HepG2 (cell line): ENCODE data around the gene GCH1. TPM values are rescaled to one million over a fixed set of nuclear protein-coding genes. Genes with fewer than 3 reads are reported as not detected.
A peak's percentile ranks its signal among the peaks of the same experiment; 100 is the strongest.

ENCODE experiments used
- ATAC-seq: fragments of 200-7000 bp; cut with Tn5 transposase; 3 replicates; pipeline ENCODE4 v1.9.1; 2020; ENCODE audit warnings: mild to moderate bottlenecking, moderate library complexity
- BruUV-seq: library from RNA; stranded (reverse); fragments of 400-500 nt; replicated peaks from 2 replicates; lab custom pipeline; 2021; lab: Mats Ljungman, UMichigan
- CTCF ChIA-PET: fragments of 300-600 bp; formaldehyde crosslinking; extraction: SDS; loops from one replicate; lab custom pipeline; 2021; ENCODE audit warnings: low total read pairs, inconsistent platforms, low intra/inter-chr PET ratio; lab: Yijun Ruan, JAX
- POLR2A ChIA-PET: fragments of 350-600 bp; sonication (Branson Sonifier 250); formaldehyde crosslinking; loops from one replicate; lab custom pipeline; 2020; ENCODE audit warnings: antibody characterized with exemption, inconsistent platforms; lab: Yijun Ruan, JAX
- DNase-seq: peaks from one replicate; pipeline ENCODE4 v3.0.0-alpha.2; 2015; ENCODE audit warnings: low spot score
- FAIRE-seq: peaks from 3 replicates; lab custom pipeline; 2011; peaks lifted over from hg19 to GRCh38; lab: Jason Lieb, UNC
- H2AFZ ChIP-seq: one replicate; pipeline ENCODE4 v1.6.1; 2011; ENCODE audit warnings: low read length, inconsistent platforms
- H3K27ac ChIP-seq: fragments of 300-600 bp; 3 replicates; pipeline ENCODE4 v1.8.0; 2011; ENCODE audit warnings: mixed run types, mild to moderate bottlenecking, mixed read lengths, low read length, inconsistent platforms; ENCODE audit not compliant: insufficient read depth; ENCODE audit errors: extremely low read length
- H3K27me3 ChIP-seq, 2 experiments: fragments of 200-600 bp in 1 of 2; 2 replicates in 1 of 2; 3 replicates in 1 of 2; pipeline versions ENCODE4 v1.6.0 to v1.8.0; 2011; ENCODE audit warnings: low read length in 2 of 2, mild to moderate bottlenecking in 2 of 2, moderate library complexity in 2 of 2, inconsistent platforms in 1 of 2; ENCODE audit not compliant: insufficient read depth in 2 of 2, control insufficient read depth in 1 of 2
- H3K36me3 ChIP-seq, 2 experiments: fragments of 200-600 bp in 1 of 2; replicated peaks in 1 of 2; 2 replicates in 1 of 2; 3 replicates in 1 of 2; pipeline versions ENCODE4 v1.5.1 to v1.8.0; 2011; ENCODE audit warnings: low read length in 2 of 2, inconsistent platforms in 1 of 2; ENCODE audit not compliant: insufficient read depth in 2 of 2, control insufficient read depth in 1 of 2
- H3K4me1 ChIP-seq: 2 replicates; pipeline ENCODE4 v1.5.1; 2012; ENCODE audit warnings: low read length, inconsistent platforms; ENCODE audit not compliant: insufficient read depth
- H3K4me2 ChIP-seq: 2 replicates; pipeline ENCODE4 v1.6.0; 2011; ENCODE audit warnings: low read depth, low read length, inconsistent platforms
- H3K4me3 ChIP-seq, 3 experiments: fragments of 200-600 bp in 1 of 3; sonication (generic), shearing (Covaris generic) in 1 of 3; replicated peaks in 1 of 3; 2 replicates each; pipeline ENCODE4 v1.5.1; 2011 to 2016; ENCODE audit warnings: low read length in 3 of 3, inconsistent platforms in 2 of 3, low read depth in 2 of 3, mild to moderate bottlenecking in 2 of 3, control low read depth in 1 of 3, mixed read lengths in 1 of 3; ENCODE audit not compliant: insufficient read depth in 1 of 3
- H3K79me2 ChIP-seq: one replicate; pipeline ENCODE4 v1.6.1; 2011; ENCODE audit warnings: low read length, inconsistent platforms; ENCODE audit not compliant: insufficient read depth
- H3K9ac ChIP-seq: 2 replicates; pipeline ENCODE4 v1.6.0; 2011; ENCODE audit warnings: mild to moderate bottlenecking, low read depth, low read length, inconsistent platforms; ENCODE audit not compliant: insufficient read depth
- H3K9me3 ChIP-seq: 2 replicates; pipeline ENCODE4 v1.5.1; 2012; ENCODE audit warnings: mild to moderate bottlenecking, low read length
- H4K20me1 ChIP-seq: 2 replicates; pipeline ENCODE4 v1.6.0; 2011; ENCODE audit warnings: inconsistent platforms, mild to moderate bottlenecking, low read length, moderate library complexity; ENCODE audit not compliant: insufficient read depth
- ATAD3A ChIP-seq: sonication (generic); formaldehyde crosslinking; IDR thresholded peaks from 2 replicates; pipeline ENCODE4 v1.4.0; 2020; ENCODE audit warnings: missing genetic modification reagents
- CENPBD1 ChIP-seq: sonication (generic); formaldehyde crosslinking; IDR thresholded peaks from 2 replicates; pipeline ENCODE4 v1.8.0; 2022; ENCODE audit warnings: missing genetic modification reagents, low read depth, mild to moderate bottlenecking, borderline replicate concordance
- FOSL2 ChIP-seq: sonication (generic); formaldehyde crosslinking; IDR thresholded peaks from 2 replicates; pipeline ENCODE4 v1.4.0; 2020; ENCODE audit warnings: missing genetic modification reagents
- MAFF ChIP-seq: IDR thresholded peaks from 2 replicates; pipeline ENCODE4 v1.6.1; 2011; ENCODE audit warnings: low read depth, low read length, improper control_type of control experiment
- MAFK ChIP-seq, 2 experiments: IDR thresholded peaks in 1 of 2; conservative IDR thresholded peaks in 1 of 2; 2 replicates each; pipeline ENCODE4 v1.6.1; 2011; ENCODE audit warnings: improper control_type of control experiment in 2 of 2, low read length in 2 of 2
- POLR2G ChIP-seq: fragments of 200-400 bp; formaldehyde crosslinking; IDR thresholded peaks from 2 replicates; pipeline ENCODE4 v1.6.1; 2018; ENCODE audit warnings: mild to moderate bottlenecking, low read depth, low read length, moderate library complexity
- PREB ChIP-seq: sonication (generic); formaldehyde crosslinking; IDR thresholded peaks from 2 replicates; pipeline ENCODE4 v1.4.0; 2020; ENCODE audit warnings: missing genetic modification reagents
- SUZ12 ChIP-seq: fragments of 150-350 bp; IDR thresholded peaks from 2 replicates; pipeline ENCODE4 v1.6.1; 2014; ENCODE audit warnings: low read depth, low read length
- TOE1 ChIP-seq: sonication (generic); formaldehyde crosslinking; IDR thresholded peaks from 2 replicates; pipeline ENCODE4 v1.4.0; 2020; ENCODE audit warnings: mild to moderate bottlenecking, missing genetic modification reagents
- ZBTB14 ChIP-seq: sonication (generic); formaldehyde crosslinking; IDR thresholded peaks from 2 replicates; pipeline ENCODE4 v1.4.0; 2020; ENCODE audit warnings: missing genetic modification reagents
- ZBTB26 ChIP-seq: IDR thresholded peaks from 2 replicates; pipeline ENCODE4 v1.6.1; 2016; ENCODE audit warnings: missing compliant biosample characterization, missing genetic modification reagents, borderline replicate concordance
- ZFP82 ChIP-seq: sonication (generic); formaldehyde crosslinking; IDR thresholded peaks from 2 replicates; pipeline ENCODE4 v1.5.1; 2020; ENCODE audit warnings: mild to moderate bottlenecking, missing genetic modification reagents, borderline replicate concordance
- ZNF33A ChIP-seq: sonication (generic); formaldehyde crosslinking; IDR thresholded peaks from 2 replicates; pipeline ENCODE4 v1.5.1; 2020; ENCODE audit warnings: missing genetic modification reagents, mild to moderate bottlenecking, moderate library complexity, borderline replicate concordance
- ZNF496 ChIP-seq: sonication (generic); formaldehyde crosslinking; IDR thresholded peaks from 2 replicates; pipeline ENCODE4 v1.8.1; 2023; ENCODE audit warnings: mild to moderate bottlenecking, moderate library complexity, missing genetic modification reagents; ENCODE audit not compliant: insufficient replicate concordance
- ZNF513 ChIP-seq: sonication (generic); formaldehyde crosslinking; conservative IDR thresholded peaks from 2 replicates; pipeline ENCODE4 v1.5.0; 2020; ENCODE audit warnings: missing genetic modification reagents
- ZNF770 ChIP-seq: sonication (generic); formaldehyde crosslinking; IDR thresholded peaks from 2 replicates; pipeline ENCODE4 v1.5.0; 2020; ENCODE audit warnings: mild to moderate bottlenecking, missing genetic modification reagents
- WGBS: methylation state at CpG from one replicate; pipeline ENCODE4 v1.1.6; 2017; ENCODE audit warnings: low lambda C conversion rate; 5-methylcytosine and 5-hydroxymethylcytosine counted together
- in situ Hi-C: cut with HindIII; loops from 2 replicates; pipeline ENCODE4 v1.10.0; 2017; ENCODE audit warnings: low pct_unique_long_range_greater_than_20kb; ENCODE audit not compliant: extremely low pct_ligation_motif_present
- intact Hi-C: fragments of 100-400 bp; cut with micrococcal nuclease; formaldehyde crosslinking; loops from one replicate; pipeline ENCODE4 v1.10.0; 2022; ENCODE audit not compliant: unreplicated experiment
- polyA plus RNA-seq, 8 experiments: library from polyadenylated mRNA; depleted of rRNA in 3 of 8; stranded (reverse) in 7 of 8; unstranded in 1 of 8; fragments of >200 nt; fragmentation: Illumina TruSeq in 4 of 8; extraction: Trizol in 4 of 8; gene quantifications; 2 replicates each; pipeline versions ENCODE4 v1.2.1 to v1.2.3, GENCODE V29; 2011 to 2016; ENCODE audit warnings: low read depth in 4 of 8, missing spikeins in 1 of 8, mixed read lengths in 1 of 8; ENCODE audit not compliant: insufficient read depth in 1 of 8
- total RNA-seq, 5 experiments: library from RNA; depleted of rRNA; stranded (reverse); fragments of >200 nt; fragmentation: Illumina TruSeq; extraction: Trizol; gene quantifications; 2 replicates each; pipeline ENCODE4 v1.2.3, GENCODE V29; 2016; ENCODE audit warnings: low read depth in 1 of 5

Gene GCH1
- total and polyA plus RNA-seq, 2 of the 13 experiments (the other 11 are each of a cell fraction or from before 2014, with no cell fraction given), result 15.0 to 25.2 TPM

- Histone ChIP-seq H3K9ac (no peak overlapping the region), H3K9me3 (no peaks in the 10 kb centered on the region), H3K79me2 (peaks cover 60% of the 10 kb centered on the region), H3K36me3 (peaks cover 0 to 5% of the 10 kb centered on the region in 2 experiments; a peak in 3 of 5 replicates), H2AFZ (no peak overlapping the region), H3K27ac (no peak overlapping the region), H3K4me3 (no peak overlapping the region), H3K27me3 (no peaks in the 10 kb centered on the region), H4K20me1 (no peaks in the 10 kb centered on the region), H3K4me2 (no peak overlapping the region), H3K4me1 (peaks cover 45% of the 10 kb centered on the region)
- no TSS peak for BruUV-seq
- intact Hi-C loops (loop anchor here (5.0 kb wide), 1 partner anchor 84 kb away; no protein-coding TSS in a partner anchor), in situ Hi-C loops (no loop called here)
- POLR2A ChIA-PET, result no interaction called here
- DNase-seq, result no peak
- FAIRE-seq, result no peak
- ATAC-seq, result no peak
- WGBS, result 87% methylated on average over 10 of the region's 10 CpGs
- CTCF ChIA-PET, result no interaction called here
- no peak for TF ChIP-seq PREB
- TF ChIP-seq TOE1 (CRISPR knock-in tag), result no peak
- TF ChIP-seq MAFK (conservative IDR thresholded peaks at IDR 0.05 in 1 of 2, IDR thresholded peaks at IDR 0.05 in 1 of 2; ENCODE audit: low read length in 2 of 2), result peak; percentile 57 to 73
- TF ChIP-seq ZBTB26 (CRISPR knock-in tag), result no peak
- no peak for TF ChIP-seq ZBTB14
- no peak for TF ChIP-seq SUZ12
- no peak for TF ChIP-seq ATAD3A (CRISPR knock-in tag)
- 0 out of 2 replicates have a peak, but pooled peaks have one; percentile 37 for TF ChIP-seq ZNF770 (CRISPR knock-in tag)
- no peak for TF ChIP-seq FOSL2 (CRISPR knock-in tag)
- no peak for TF ChIP-seq ZNF513 (CRISPR knock-in tag)
- TF ChIP-seq ZFP82 (CRISPR knock-in tag), result no peak
- TF ChIP-seq ZNF33A (CRISPR knock-in tag), result no peak
- no peak for TF ChIP-seq ZNF496 (CRISPR knock-in tag)
- TF ChIP-seq MAFF, result peak; percentile 49
- no peak for TF ChIP-seq CENPBD1 (CRISPR knock-in tag)
- TF ChIP-seq POLR2G, result no peak
Measured at GRCh38 chr14:54891471-54892245, 11.0 kb downstream of the GCH1 start.
